Lower leg skin (tissue), 4 donors: ENCODE measurements around the gene BST2. TPM values are rescaled to one million over a fixed set of nuclear protein-coding genes. Genes with fewer than 3 reads are reported as not detected.
"Not testable (repeated sequence)": the region's sequence is repeated elsewhere in the genome, so short reads cannot be mapped to it uniquely, and the experiment has no call there.

Source experiments
- DNase-seq, 2 donors: peaks; one replicate each; pipeline ENCODE4 v3.0.0-alpha.2; 2019; ENCODE audit warnings: low spot score in 2 of 2
- H3K4me3 ChIP-seq: fragments of 200-600 bp; sonication (generic); 2 replicates; pipeline ENCODE4 v1.5.1; 2017; ENCODE audit warnings: mild to moderate bottlenecking, low read depth; ENCODE audit not compliant: poor library complexity, severe bottlenecking
- CTCF ChIP-seq, 3 donors: fragments of 450-650 bp; IDR thresholded peaks; one replicate each; pipeline ENCODE4 v1.5.1; 2016; ENCODE audit warnings: antibody characterized with exemption in 3 of 3, mild to moderate bottlenecking in 3 of 3, moderate library complexity in 2 of 3
- POLR2A ChIP-seq, 2 donors: fragments of 450-650 bp; IDR thresholded peaks; one replicate each; pipeline ENCODE4 v1.6.1; 2016 to 2017; ENCODE audit warnings: antibody characterized with exemption in 2 of 2, mild to moderate bottlenecking in 1 of 2, moderate library complexity in 1 of 2
- WGBS, 2 donors: methylation state at CpG; one replicate each; pipeline ENCODE4 v1.1.5; 2018; 5-methylcytosine and 5-hydroxymethylcytosine counted together
- intact Hi-C: fragments of 100-400 bp; cut with DNase I; formaldehyde crosslinking; loops from one replicate; pipeline ENCODE4 v1.15.0; 2023; ENCODE audit warnings: low total_unique reads
- total RNA-seq, 4 donors: library from RNA; depleted of rRNA; stranded (reverse); fragments of >200 nt; gene quantifications; one replicate each; pipeline ENCODE4 v1.1.0, GENCODE V29; 2016

The BST2 gene
- total RNA-seq, 4 donors from 2014 or later, result 9.4 to 15.9 (median 12.5) TPM

GRCh38 chr19:17376935-17377600 lies 28.4 kb downstream of the BST2 start, which contains the start of gene PLVAP:
PLVAP (minus strand) TSS chr19:17377342; CDS start chr19:17377288, 54 bp downstream.
- H3K4me3 ChIP-seq, result peak within 1 kb of the TSS; percentile 7
- intact Hi-C loops, result no loop called here
- WGBS, 2 donors, result 59 to 67% methylated on average over 38 to 39 of the region's 39 CpGs
- TF ChIP-seq POLR2A (IDR thresholded peaks at IDR 0.05), result no peak
- TF ChIP-seq CTCF (IDR thresholded peaks at IDR 0.05), result no peak
- DNase-seq, result no peak

- no peak for DNase-seq
- intact Hi-C loops, result no loop called here
Observed at GRCh38 chr19:17370026-17370587, 35.3 kb downstream of the BST2 start.

GRCh38 chr19:17365361-17365760 lies 40.1 kb downstream of the BST2 start:
- H3K4me3 ChIP-seq, result no peak overlapping the region
- intact Hi-C loops, result no loop called here
- no peak for DNase-seq
- TF ChIP-seq CTCF (IDR thresholded peaks at IDR 0.05), result no peak
- 94 to 96% methylated on average over 19 to 22 of the region's 22 CpGs for WGBS, 2 donors

More at GRCh38 chr19:17370026-17370587, 35.3 kb downstream of the BST2 start:
- 29 to 32% methylated on average over 8 of the region's 8 CpGs for WGBS, 2 donors
- TF ChIP-seq CTCF (IDR thresholded peaks at IDR 0.05) (no peak), POLR2A (IDR thresholded peaks at IDR 0.05) (no peak)
- no peak overlapping the region for H3K4me3 ChIP-seq

DNA sequence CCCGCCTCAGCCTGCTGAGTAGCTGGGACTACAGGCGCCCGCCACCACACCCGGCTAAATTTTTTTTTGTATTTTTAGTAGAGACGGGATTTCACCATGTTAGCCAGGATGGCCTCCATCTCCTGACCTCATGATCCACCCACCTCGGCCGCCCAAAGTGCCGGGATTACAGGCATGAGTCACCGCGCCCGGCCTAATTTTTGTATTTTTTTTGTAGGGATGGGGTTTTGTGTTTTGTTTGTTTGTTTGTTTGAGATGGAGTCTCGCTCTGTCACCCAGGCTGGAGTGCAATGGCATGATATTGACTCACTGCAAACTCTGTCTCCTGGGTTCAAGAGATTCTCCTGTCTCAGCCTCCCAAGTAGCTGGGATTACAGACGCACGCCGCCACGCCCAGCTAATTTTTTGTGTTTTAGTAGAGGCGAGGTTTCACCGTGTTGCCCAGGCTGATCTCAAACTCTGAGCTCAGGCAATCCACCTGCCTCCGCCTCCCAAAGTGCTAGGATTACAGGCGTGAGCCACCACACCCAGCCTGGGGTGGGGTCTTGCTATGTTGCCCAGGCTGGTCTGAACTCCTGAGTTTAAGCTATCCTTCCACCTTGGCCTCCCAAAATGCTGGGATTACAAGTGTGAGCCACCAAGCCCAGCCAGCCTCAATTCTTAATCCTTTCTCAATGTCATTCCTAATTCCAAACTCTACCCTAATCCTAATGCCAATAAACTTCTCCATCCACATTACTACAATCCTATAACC lies 41.4 kb downstream of the BST2 start:
- H3K4me3 ChIP-seq, intact Hi-C loops, DNase-seq: not testable (repeated sequence)
- WGBS, 2 donors, result 89 to 92% methylated on average over 20 of the region's 20 CpGs

DNA sequence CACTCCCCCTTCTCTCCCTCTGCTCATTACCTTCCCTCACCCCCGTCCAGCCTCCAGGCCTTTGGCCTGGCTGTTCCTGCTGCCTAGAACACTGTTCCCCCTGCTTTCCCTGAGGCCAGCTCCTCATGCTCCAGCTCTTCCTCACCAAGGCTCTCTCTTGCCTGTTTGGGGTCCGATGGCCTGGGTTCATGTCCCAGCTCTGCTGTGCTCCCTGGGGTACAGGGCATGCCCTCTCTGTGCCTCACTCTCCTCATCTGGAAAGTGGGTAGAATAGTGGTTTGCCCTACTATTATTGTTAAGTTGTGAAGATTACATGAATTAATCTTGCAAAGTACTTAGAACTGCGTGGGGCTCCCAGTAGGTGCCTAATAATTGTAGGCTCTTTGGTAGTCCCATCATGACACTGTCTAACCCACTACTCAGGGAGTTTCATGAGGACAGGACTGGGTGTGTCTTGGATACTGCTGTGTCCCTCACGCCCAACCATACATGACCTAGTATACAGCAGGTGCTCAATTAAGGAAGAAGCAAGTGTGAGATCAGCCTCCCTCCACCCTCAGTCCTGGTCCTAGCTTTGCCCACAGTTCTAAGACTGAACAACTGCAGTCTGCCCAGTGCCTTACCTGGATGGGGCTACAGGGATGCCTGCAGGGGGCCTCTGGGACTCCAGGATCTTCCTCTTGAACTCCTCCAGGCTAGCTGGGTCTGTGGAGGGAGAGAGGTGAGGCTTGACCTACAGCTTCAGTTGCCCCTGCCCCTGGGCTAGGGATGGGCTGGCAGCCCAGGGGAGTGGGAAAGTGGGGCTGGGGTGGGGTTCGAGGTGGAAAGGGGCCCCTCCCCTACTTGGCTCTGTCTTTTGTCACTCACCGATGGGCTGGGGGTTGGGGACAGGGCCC lies 45.3 kb downstream of the BST2 start:
- TF ChIP-seq POLR2A (IDR thresholded peaks at IDR 0.05), result no peak
- no peak for TF ChIP-seq CTCF (IDR thresholded peaks at IDR 0.05)
- intact Hi-C loops, result no loop called here

More for the DNA sequence above, 45.3 kb downstream of the BST2 start:
- DNase-seq, result no peak
- H3K4me3 ChIP-seq, result no peak overlapping the region
- WGBS, 2 donors, result 71 to 80% methylated on average over 6 of the region's 6 CpGs
